8988T (cell line): Measurements from ENCODE around the gene SBF2.

ENCODE experiments used
- DNase-seq: peaks from one replicate; pipeline ENCODE4 v3.0.0; 2011

SBF2 gene

DNA sequence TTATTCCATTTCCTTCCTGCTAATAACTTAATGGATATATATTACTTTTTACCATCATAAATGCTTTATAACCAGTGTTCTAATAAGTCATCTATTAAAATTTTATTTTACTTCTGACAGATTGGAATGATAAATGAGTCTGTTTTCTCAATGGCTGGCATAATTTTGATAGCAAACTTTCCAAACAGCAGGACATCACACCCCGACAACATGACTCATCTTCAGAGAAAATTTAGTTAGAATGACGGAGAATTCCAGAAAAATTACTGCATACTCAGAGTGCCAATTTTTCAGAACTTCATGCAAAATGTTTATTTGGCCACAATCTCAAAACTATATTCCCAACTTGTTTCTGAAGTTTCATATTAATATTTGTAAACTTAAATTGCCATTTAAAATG, 455.8 kb downstream of the SBF2 start:
- no peak for DNase-seq

DNA sequence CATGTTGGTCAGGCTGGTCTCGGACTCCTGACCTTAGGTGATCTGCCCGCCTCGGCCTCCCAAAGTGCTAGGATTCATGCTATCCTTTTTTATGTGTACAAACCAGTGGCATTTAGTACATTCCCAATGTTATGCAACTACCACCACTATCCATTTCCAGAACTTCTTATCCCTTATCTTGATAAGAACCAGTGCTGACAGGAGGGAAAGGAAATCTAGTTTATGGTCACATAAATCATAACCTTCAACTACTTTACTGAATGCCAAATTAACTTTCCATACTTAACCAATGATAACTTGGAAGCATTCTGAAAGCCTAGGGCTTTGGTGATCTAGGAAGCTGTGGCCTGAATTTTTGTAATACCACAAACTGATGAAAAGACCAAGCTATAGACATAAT, 459.7 kb downstream of the SBF2 start:
- DNase-seq = no peak

DNA sequence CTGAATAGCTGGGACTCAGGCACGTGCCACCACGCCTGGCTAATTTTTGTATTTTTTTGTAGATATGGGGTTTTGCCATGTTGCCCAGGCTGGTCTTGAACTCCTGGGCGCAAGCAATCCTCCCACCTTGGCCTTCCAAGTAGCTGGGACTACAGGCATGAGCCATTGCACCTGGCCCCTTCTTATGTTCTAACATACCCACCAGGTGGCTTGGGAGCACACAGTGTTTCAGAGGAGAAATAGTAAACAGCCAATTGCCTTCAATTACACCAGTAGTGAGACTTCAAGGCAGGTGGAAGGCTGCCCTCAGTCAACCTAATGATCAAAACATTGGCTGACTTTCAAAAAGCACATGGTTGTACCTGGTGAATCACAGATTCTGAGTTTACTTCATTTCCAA, 462.9 kb downstream of the SBF2 start:
- no peak for DNase-seq

DNA sequence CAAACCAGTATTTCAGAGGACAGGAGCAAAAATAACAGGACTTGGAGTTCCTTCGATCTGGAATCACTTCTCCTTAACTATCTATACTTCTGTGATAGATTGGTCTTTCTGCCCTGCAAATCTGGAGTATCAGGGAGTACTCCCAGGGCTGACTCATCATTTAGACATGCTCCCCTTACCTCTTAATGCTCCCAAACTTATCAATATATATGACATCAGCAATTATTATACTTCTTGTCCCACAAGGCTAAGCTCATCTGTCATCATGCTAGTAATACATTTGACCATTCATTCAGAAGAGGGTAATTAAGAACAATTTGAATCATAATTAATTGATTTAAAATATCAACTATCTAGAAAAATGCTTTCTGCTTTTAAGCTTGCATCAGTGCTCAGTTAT, 466.3 kb downstream of the SBF2 start:
- no peak for DNase-seq

DNA sequence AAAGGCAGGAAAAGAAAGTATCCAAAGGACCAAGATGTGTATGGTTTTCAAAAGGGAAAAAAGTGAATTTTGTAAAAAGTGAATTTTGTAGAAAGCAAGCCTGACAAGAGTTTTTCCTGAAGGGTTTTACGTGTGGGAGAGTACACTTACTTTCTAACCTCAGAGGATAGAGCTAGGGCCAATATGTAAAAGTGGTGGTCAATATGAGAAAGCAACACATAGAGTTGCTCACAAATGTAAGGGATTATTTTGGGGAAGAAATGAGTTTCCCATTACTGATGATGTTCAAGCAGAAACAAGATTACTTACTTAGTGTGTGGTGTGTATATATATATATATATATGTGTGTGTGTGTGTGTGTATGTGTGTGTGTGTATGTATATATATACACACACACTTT, 467.6 kb downstream of the SBF2 start:
- no peak for DNase-seq

DNA sequence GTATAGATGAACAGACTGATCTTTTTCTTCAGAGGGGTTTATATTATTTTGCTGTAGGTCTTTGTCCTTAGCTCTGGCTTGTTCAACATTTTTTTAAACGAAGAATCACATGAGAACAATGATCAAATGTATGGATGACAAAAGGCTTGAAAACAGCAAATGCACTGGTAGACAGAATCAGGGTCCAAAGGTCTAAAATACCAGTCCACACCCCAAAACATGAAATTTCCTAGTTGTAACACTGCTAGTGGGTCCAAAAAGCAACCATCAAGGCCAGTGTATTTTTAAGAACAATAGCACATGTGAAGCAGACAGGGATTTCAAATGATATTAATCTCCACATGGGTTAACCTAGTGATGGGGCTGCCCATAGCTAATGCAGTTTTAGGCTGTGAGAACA, 468.1 kb downstream of the SBF2 start:
- DNase-seq = no peak

DNA sequence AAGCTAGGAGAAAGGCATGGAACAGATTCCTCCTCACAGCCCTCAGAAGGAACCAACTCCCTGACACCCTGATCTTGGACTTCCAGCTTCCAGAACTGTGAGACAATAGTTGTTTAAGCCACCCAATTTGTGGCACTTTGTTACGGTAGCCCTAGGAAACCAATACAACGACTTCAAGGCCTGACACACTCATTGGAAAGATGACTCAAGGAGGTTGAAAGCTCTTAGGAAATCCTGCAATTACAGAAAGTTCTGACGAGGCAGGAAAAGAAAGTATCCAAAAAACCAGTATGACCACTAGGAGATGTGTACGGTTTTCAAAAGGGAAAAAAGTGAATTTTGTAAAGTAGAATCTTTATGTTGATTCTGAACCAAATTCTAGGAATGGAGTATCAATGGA, 468.7 kb downstream of the SBF2 start:
- DNase-seq = no peak

DNA sequence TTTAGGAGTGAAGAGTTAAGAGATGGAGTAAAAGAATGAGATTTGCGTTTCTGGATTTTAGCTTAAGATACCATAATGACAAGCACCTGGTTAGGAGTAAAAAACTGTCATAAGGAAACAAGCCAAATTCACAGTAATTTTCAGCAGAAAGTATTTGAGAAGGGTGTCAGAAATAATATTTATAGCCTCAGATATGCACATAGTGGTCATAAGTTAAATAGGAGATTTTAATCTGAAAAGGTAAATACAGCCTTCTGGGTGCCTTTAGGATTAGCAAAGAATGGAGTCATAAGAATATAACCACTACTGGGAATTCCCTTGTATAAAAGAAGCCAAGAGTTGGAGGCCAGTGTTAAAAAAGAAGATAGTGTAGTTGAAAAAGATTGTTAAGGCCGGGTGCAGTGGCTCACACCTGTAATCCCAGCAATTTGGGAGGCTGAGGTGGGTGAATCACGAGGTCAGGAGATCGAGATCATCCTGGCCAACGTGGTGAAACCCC, 470.1 kb downstream of the SBF2 start:
- no peak for DNase-seq

DNA sequence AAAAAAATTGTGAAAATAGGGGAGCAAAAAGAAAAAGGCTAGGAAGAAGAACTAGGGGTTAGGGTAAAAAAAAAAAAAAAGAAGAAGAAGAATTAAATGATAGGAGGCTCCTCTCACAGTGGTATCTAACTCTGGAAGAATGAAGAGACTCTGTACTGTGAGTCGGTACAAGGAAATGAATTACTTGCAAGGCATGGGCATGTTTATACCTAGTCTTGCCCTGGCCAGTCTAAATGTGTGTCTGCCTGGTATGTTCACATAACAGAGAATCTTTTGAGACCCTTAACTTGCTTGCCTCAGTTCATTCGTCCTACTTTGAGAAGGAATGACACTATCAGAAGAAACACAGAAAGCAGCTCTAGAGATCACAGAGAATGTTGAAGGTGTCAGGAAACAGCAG, 470.6 kb downstream of the SBF2 start:
- no peak for DNase-seq

DNA sequence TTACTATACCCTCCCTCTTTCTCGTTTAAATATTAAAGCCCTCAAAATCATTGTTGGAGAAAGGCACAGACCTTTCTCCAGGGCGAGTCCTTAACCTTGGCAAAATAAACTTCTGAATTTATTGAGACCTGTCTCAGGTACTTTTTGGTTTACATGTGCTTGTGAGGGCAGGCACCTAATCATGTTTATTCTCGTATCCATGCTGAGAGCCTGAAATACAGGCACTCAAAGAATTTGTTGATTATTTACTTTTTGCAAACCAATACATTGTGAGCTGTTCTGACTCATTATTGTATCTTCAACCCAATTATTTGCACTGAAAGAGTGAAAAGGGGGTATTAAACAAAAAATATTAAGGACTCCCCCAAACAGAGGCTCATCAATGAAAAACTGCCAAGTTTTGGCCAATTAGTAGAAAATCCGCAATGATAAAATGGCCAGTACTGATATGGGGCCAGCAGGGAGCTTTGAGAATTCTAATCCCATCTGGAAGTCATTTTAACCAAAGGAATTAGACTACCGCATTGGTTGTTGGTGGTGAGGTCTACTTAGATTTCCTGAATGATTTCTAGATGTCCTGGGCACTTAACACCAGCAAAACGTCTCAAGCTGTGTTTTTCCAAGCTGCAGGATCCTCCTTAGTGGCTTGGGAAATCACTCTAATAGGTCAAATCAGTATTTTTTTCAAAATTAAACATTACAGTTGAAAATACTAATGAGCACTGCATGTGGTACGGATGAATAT, 472.8 kb downstream of the SBF2 start:
- DNase-seq = no peak

DNA sequence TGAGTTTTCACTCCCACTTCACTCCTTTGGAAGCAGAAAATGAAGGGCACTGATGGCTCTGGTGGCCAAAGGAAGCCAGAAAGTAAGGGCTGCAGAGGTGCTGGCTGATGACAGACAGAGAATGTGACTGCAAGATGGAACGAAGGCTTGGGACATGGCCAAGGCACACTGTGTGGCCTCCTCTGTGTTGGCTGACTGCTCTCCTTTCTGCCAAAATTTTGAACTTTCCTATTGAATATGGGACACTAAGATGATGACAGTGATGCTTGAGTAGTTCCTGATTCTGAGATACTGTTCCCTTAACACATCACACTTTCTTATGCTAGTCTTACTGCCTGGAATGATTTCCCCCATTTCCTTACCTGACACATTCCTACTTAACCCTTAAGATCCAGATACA, 473.8 kb downstream of the SBF2 start:
- DNase-seq = no peak

DNA sequence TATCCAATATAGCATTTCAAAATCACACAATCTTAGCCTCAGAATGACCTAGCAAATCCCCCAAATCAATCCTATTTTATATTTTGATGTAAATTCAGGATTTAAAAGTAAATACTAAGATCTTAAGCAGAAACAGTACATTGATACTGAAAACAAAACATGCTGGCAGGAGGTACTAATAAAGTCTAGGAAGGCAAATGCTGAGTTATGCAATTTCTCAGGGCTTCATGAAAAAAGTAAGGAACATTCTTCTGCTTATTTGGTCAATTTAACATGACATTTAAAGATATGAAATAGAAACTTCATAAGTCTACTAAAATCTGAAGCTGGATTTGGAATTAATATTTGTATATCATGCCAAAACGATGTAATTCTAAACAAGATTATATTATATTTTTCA, 476.8 kb downstream of the SBF2 start:
- no peak for DNase-seq

DNA sequence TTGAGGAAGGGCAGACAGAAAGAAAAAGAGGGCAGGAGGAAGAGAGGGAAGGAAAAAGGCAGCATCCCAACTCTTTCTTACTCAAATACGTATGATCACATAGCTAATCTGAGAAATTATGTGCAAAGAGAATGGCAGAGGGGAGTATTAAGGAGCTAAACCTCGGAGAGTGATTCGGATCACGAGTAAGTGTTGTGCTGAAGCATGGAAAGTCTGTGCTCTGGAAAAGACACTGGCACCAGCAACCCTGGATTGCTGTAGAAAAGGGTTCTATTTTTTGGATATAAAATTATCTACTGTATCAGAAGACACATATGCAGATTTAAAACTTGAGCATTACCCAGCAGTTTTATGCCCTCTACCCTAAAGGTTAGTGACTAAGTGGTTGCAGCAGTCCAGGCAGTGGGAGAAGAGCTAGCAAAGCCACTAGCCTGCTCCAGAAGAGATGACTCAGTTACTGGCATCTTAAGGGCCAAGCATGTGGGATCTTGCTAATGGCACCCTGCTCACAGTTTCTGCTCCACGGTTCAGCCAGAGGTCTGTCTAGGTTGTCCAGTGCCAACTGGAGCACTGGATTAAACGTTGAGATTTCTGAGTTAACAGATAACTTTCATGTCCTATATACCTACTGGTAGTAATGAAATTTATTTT, 478.4 kb downstream of the SBF2 start:
- no peak for DNase-seq

DNA sequence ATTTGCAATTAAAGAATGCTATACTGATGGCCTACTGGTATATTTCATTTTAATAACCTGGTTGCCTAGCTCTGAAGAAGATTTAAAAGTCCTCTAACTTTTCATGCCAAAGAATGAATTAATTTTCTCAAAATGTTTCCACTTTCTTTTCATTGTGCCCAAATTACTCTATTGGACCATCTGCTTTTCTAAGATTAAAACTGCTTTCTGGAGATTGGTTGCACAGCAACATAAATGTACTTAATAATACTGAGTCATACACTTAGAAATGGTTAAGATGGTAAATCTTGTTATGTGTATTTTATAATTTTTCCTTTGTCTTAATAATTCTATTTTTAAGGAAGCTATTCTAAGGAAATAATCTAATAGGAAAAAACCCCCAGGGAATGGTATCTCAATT, 479.9 kb downstream of the SBF2 start:
- no peak for DNase-seq

DNA sequence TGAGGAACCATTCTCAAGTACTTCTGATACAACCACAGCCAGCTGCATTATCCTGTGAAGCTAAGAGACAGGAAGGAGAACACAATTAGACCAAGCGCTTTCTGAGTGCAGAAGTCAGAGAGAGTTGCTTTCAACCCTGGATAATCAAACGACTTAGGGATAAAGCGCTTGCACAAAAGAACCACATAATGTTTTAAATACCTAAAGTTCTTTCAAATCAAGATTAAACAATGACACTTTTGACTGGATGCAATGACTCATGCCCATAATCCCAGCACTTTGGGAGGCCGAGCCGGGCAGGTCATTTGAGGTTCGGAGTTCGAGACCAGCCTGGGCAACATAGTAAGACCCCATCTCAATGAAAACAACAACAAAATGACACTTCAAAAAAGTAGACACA, 485.1 kb downstream of the SBF2 start:
- DNase-seq = no peak

DNA sequence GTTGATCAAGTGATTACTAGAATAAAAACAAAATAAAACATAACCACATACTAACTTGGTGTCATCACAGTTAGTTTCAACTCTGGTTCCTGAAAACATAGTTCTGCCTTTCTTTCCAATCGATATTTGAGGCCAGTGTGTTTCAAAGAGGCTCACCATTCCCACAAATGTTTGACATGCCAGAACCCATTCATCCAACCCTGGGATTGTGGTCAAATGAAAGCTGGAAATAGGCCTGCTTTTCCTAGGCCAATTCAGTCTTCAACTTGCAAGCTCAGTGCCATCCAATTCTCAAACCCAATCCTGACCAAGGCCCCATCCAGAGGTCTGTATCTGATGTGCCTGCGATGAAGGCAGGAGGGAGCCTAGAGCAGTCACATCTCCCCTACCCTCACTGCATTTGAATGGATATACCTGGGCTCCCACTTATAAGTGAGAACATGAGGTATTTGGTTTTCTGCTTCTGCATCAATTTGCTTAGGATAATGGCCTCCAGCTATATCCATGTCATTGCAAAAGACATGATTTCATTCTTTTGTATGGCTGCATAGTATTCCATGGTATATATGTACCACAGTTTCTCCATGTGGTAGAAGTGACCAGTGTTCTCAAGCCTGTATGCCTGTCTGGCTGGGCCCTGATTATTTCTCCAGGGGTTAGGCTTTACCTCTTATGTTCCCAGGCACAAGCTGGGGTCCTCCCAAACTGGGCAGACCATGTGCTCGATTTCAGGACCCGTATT, 486.9 kb downstream of the SBF2 start:
- no peak for DNase-seq

DNA sequence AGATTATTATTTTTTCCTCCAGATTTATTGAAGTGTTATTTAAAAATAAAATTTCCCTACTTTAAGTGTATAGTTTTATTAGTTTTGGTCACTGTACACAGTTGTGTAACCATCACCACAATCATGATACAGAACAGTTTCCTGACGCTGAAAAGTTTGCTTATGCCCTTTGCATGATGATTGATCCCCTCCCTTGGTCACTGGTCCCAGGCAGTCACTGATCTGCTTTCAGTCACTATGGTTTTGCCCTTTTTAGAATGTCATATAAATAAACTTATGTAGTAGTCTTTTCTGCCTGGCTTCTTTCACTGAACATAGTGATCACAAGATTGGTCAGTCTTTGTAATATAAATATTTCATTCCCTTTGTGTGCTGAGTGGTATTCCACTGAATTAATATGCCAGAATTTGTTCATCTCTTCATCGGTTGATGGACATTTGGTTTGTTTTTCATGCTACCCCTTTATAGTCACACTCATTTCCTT, 489.6 kb downstream of the SBF2 start:
- no peak for DNase-seq

DNA sequence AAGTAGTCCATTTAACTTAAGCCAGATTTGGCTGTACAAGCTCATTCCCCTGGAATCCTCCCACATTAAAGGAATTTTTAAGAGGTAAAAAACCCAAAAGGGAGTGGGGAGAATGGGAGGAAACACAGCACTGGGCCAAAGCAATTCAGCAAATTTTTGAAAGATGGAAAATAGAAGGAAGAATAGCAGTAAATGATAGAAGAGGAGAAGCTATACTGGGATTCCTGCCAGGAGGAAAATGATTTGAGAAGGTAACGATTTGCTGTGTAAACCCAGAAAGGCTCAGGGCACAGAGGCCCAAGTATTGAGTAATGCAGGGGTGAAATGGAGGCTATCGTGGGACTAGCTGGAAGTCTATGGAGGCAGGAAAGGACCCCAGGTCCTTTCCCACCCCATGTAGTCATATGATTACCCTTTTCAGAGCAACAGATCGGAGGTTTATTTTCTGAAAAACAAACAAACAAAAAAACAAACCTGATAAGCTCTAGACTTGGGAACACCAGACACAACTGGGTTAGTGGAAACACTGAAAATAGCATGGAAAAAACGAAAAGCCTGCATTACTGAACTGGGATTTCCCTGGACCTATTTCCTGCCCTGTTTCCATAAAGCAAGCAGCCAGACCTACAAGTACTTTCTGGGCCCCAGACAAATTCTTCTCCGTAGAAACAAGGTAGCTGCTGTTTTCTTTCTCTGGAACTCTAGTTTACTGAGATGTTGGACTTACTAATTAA, 490.2 kb downstream of the SBF2 start:
- DNase-seq = no peak

DNA sequence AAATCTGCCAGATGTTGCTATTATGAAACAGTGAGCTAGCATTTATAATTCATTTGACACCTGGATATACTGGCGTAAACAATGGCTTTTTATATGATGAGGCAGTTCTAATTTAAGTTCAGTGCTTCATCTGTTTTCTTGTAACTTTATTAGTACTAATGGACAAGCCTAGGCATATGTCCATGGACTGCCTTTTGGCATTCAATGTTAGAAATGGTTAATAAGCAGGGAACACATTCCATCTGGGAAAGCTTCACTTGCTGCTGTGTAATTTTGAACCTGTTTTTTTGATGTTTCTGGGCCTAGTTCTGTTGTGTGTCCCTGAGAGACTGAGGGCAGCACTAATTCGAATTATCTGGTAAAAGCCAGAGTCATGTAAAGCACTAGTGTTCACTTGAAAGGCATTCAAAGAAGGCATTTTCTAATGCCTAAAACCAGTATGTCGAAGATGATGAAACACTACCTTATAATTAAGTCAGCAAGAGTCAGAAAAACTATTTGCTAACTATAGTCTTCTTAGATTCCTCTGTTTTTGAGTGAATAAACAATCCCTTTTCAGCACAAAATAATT, 491.6 kb downstream of the SBF2 start:
- no peak for DNase-seq

DNA sequence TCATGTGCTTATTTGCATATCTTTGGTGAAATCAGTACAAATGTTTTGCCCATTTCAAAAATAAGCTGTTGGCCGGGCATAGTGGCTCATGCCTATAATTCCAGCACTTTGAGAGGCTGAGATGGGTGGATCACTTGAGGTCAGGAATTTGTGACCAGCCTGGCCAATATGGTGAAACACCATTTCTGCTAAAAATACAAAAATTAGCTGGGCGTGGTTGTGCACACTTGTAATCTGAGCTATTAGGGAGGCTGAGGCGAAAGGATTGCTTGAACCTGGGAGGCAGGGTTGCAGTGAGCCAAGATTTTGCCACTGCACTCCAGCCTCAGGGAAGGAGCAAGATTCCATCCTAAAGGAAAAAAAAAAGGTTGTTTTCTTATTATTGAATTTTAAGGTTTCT, 494.1 kb downstream of the SBF2 start:
- DNase-seq = no peak

DNA sequence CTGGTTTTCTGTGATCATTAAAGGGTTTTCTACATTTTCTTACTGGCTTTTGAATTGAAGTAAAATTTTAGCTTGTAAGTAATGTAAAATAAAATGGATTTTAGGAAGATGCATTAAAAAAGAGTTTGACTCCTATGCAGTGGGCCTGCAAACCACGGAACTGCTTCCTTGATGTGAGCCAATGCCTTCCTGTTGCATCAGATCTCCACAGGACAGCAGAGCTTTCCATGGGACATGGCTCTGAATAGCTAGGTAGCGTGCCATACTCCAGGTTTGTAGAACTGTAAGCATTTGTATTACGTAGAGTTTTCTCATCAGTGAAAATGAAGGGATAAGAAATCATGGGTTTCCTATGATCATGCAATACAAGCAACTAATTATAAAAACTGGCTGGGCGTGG, 496.7 kb downstream of the SBF2 start:
- no peak for DNase-seq

DNA sequence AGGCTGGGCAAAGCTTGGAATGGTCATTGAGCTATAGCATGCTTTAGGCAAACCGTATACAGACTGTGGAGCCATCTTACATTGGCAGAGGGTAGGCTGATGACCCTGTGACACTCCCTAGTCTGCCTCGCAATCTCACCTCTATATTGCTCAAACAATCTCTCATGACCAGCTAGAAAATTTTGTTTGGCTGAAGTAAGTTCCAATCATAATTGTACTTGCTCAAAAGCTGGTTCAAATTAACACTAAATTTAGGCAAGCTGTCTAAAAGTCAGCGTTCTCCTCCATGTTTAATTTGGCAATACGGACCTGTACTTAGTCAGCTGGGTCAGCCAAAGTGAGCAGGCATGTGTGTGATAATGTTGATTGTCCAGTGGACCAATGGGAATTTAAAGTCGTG, 497.2 kb downstream of the SBF2 start:
- DNase-seq = no peak

DNA sequence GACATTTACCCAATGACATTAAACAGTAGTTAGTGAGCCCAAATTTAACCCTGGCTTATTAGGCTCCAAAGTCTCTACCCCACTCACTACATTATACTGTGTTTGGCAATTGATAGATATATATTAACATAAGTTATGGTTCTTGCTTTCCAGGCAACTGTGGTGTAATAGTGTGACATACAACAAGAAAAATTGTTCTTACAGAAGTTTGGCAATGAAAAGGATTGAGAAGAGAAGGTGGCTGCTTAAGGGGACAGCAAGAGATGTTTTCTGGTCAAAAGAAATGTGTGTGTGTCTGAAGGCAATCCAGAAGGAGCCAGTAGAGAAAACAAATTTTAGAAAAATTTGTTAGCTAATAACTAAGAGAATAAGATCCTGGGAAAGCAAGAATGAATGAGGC, 497.8 kb downstream of the SBF2 start:
- DNase-seq = no peak
